Sigmoid colon (tissue), 7 donors: ENCODE data around the gene TNNI2. TPM values are rescaled to one million over a fixed set of nuclear protein-coding genes. Genes with fewer than 3 reads are reported as not detected.
A peak's percentile ranks its signal among the peaks of the same experiment; 100 is the strongest.

Experiments
- DNase-seq: peaks from one replicate; pipeline ENCODE4 v3.0.0-alpha.2; 2019
- H3K27ac ChIP-seq, 4 donors: fragments of 200-600 bp; sonication (generic); one replicate each; pipeline ENCODE4 v1.5.1; 2016 to 2019; ENCODE audit warnings: mild to moderate bottlenecking in 1 of 4
- H3K27me3 ChIP-seq, 3 donors: fragments of 200-600 bp; sonication (generic); one replicate each; pipeline ENCODE4 v1.5.1; 2019; ENCODE audit warnings: mild to moderate bottlenecking in 1 of 3
- H3K36me3 ChIP-seq, 4 donors: fragments of 200-600 bp; sonication (generic); one replicate each; pipeline ENCODE4 v1.5.1; 2016 to 2019
- H3K4me1 ChIP-seq, 4 donors: fragments of 200-600 bp; sonication (generic); one replicate each; pipeline ENCODE4 v1.5.1; 2017 to 2019
- H3K4me3 ChIP-seq, 4 donors: fragments of 200-600 bp; sonication (generic); one replicate each; pipeline ENCODE4 v1.5.1; 2017 to 2019; ENCODE audit warnings: mild to moderate bottlenecking in 2 of 4, moderate library complexity in 1 of 4
- H3K9me3 ChIP-seq, 4 donors: fragments of 200-600 bp in 3 of 4; sonication (generic) in 3 of 4; one replicate each; pipeline versions ENCODE4 v1.5.1 to v1.6.1; 2013 to 2019
- CTCF ChIP-seq, 4 experiments: fragments of 450-650 bp in 3 of 4; fragments of 200-600 bp in 1 of 4; IDR thresholded peaks; one replicate each; pipeline ENCODE4 v1.5.1; 2016 to 2019; ENCODE audit warnings: antibody characterized with exemption in 4 of 4, mild to moderate bottlenecking in 3 of 4, moderate library complexity in 2 of 4
- EP300 ChIP-seq, 4 donors: sonication (generic); formaldehyde crosslinking; IDR thresholded peaks; one replicate each; pipeline ENCODE4 v1.6.1; 2017; ENCODE audit warnings: antibody characterized with exemption in 4 of 4
- POLR2A ChIP-seq, 2 donors: fragments of 450-650 bp; IDR thresholded peaks; one replicate each; pipeline ENCODE4 v1.6.1; 2016; ENCODE audit warnings: antibody characterized with exemption in 2 of 2, mild to moderate bottlenecking in 2 of 2, moderate library complexity in 2 of 2
- POLR2AphosphoS5 ChIP-seq, 4 donors: sonication (generic); formaldehyde crosslinking; IDR thresholded peaks; one replicate each; pipeline ENCODE4 v1.6.1; 2017; ENCODE audit warnings: antibody characterized with exemption in 4 of 4
- WGBS, 2 donors: extraction: QIAGEN DNeasy Blood & Tissue Kit; methylation state at CpG; one replicate each; pipeline ENCODE4 v1.1.7; 2013; 5-methylcytosine and 5-hydroxymethylcytosine counted together
- intact Hi-C: fragments of 100-400 bp; cut with DNase I; formaldehyde crosslinking; loops from one replicate; pipeline ENCODE4 v1.15.1; 2023
- polyA plus RNA-seq, 3 donors: library from polyadenylated mRNA; stranded (reverse); fragments of 200-250 nt; gene quantifications; one replicate each; pipeline ENCODE4 v1.2.3, GENCODE V29; 2013
- total RNA-seq, 4 donors: library from RNA; depleted of rRNA; stranded (reverse); fragments of >200 nt; gene quantifications; one replicate each; pipeline ENCODE4 v1.1.0, GENCODE V29; 2016
- donor health status: healthy with polysubstance abuse.
- donor health status: Bipolar disorder and iron deficiency.
- donor health status: healthy.

Gene TNNI2
- total and polyA plus RNA-seq, 7 donors: 1.7 to 2.4 TPM; not detected in 5

- intact Hi-C loops: no loop called here
Observed at GRCh38 chr11:1826552-1827094, 12.2 kb upstream of the TNNI2 start.

GRCh38 chr11:1827095-1827813 lies 11.5 kb upstream of the TNNI2 start:
- intact Hi-C loops: no loop called here
- whole genome bisulfite sequencing, 2 donors: 19 to 66% methylated on average over 27 of the region's 27 CpGs

More at GRCh38 chr11:1826552-1827094, 12.2 kb upstream of the TNNI2 start:
- H3K27ac ChIP-seq: no peak overlapping the region
- peaks cover 0 to 3% (median 0%) of the 10 kb centered on the region in 3 donors for H3K27me3 ChIP-seq
- H3K4me1 ChIP-seq: peaks cover 0 to 15% (median 13%) of the 10 kb centered on the region in 4 donors
- peak; percentile 64 for DNase-seq
- no peak overlapping the region for H3K4me3 ChIP-seq
- no peaks in the 10 kb centered on the region for H3K36me3 ChIP-seq
- TF ChIP-seq CTCF (IDR thresholded peaks at IDR 0.05) (no peak), POLR2AphosphoS5 (IDR thresholded peaks at IDR 0.05) (no peak), POLR2A (IDR thresholded peaks at IDR 0.05) (no peak), EP300 (IDR thresholded peaks at IDR 0.05) (no peak)
- no peaks in the 10 kb centered on the region for H3K9me3 ChIP-seq
- 20 to 76% methylated on average over 15 of the region's 15 CpGs for WGBS, 2 donors

GRCh38 chr11:1827931-1828330 lies 10.8 kb upstream of the TNNI2 start:
- no peak overlapping the region for H3K4me3 ChIP-seq
- peaks cover 0 to 24% (median 21%) of the 10 kb centered on the region in 4 donors for H3K4me1 ChIP-seq
- H3K27ac ChIP-seq: no peak overlapping the region
- peaks cover 0 to 3% (median 0%) of the 10 kb centered on the region in 3 donors for H3K27me3 ChIP-seq
- WGBS, 2 donors: 79 to 90% methylated on average over 19 of the region's 19 CpGs
- H3K9me3 ChIP-seq: no peaks in the 10 kb centered on the region
- DNase-seq: no peak
- intact Hi-C loops: no loop called here
- TF ChIP-seq CTCF (IDR thresholded peaks at IDR 0.05) (no peak), POLR2AphosphoS5 (IDR thresholded peaks at IDR 0.05) (no peak), POLR2A (IDR thresholded peaks at IDR 0.05) (no peak), EP300 (IDR thresholded peaks at IDR 0.05) (no peak)
- no peaks in the 10 kb centered on the region for H3K36me3 ChIP-seq

More at GRCh38 chr11:1827095-1827813, 11.5 kb upstream of the TNNI2 start:
- Histone ChIP-seq H3K36me3 (no peaks in the 10 kb centered on the region), H3K4me3 (no peak overlapping the region), H3K9me3 (no peaks in the 10 kb centered on the region), H3K27ac (no peak overlapping the region), H3K4me1 (peaks cover 0 to 18% (median 16%) of the 10 kb centered on the region in 4 donors), H3K27me3 (peaks cover 0 to 3% (median 0%) of the 10 kb centered on the region in 3 donors)
- DNase-seq: peak; percentile 72
- TF ChIP-seq EP300 (IDR thresholded peaks at IDR 0.05) (no peak), POLR2AphosphoS5 (IDR thresholded peaks at IDR 0.05) (peak in 2 of 4 donors; percentile 34 to 36), POLR2A (IDR thresholded peaks at IDR 0.05) (no peak), CTCF (IDR thresholded peaks at IDR 0.05) (no peak)

GRCh38 chr11:1828542-1828941 lies 10.2 kb upstream of the TNNI2 start:
- Histone ChIP-seq H3K27ac (no peak overlapping the region), H3K9me3 (no peaks in the 10 kb centered on the region), H3K4me1 (peaks cover 0 to 24% (median 21%) of the 10 kb centered on the region in 4 donors), H3K36me3 (no peaks in the 10 kb centered on the region), H3K27me3 (peaks cover 0 to 3% (median 0%) of the 10 kb centered on the region in 3 donors), H3K4me3 (no peak overlapping the region)
- intact Hi-C loops: no loop called here
- WGBS, 2 donors: 85 to 88% methylated on average over 12 of the region's 12 CpGs
- TF ChIP-seq EP300 (IDR thresholded peaks at IDR 0.05) (no peak), POLR2A (IDR thresholded peaks at IDR 0.05) (no peak), CTCF (IDR thresholded peaks at IDR 0.05) (no peak), POLR2AphosphoS5 (IDR thresholded peaks at IDR 0.05) (no peak)
- no peak for DNase-seq
